ENCODE measurements around the gene KLHL15.
"Not testable (repeated sequence)": the region's sequence is repeated elsewhere in the genome, so short reads cannot be mapped to it uniquely, and the experiment has no call there.

The KLHL15 gene

GRCh38 chrX:24027086-24027485 lies at the start of gene KLHL15:
KLHL15 (minus strand) TSS chrX:24027186; CDS start chrX:24006693, 20,493 bp downstream.
- no peak for DNase-seq (ENCODE audit: low read depth in 2 of 2)

- DNase-seq (ENCODE audit: low read depth in 2 of 2), result no peak
These were observed 42.9 kb upstream of the KLHL15 start for GRCh38 chrX:24069877-24070276.

GRCh38 chrX:24063488-24063887 lies 36.5 kb upstream of the KLHL15 start:
- no peak for DNase-seq (ENCODE audit: low read depth in 2 of 2)

- no peak for DNase-seq (ENCODE audit: low read depth in 2 of 2)
These were observed 28.0 kb upstream of the KLHL15 start for GRCh38 chrX:24055043-24055356.

- peak; percentile 72 to 82 for DNase-seq (ENCODE audit: low read depth in 2 of 2)
These were observed 27.4 kb upstream of the KLHL15 start, which contains the start of gene EIF2S3 for GRCh38 chrX:24054182-24055042. EIF2S3 (plus strand) TSS chrX:24054956; CDS start chrX:24054969, 13 bp downstream.

GRCh38 chrX:24050522-24051318 lies 23.7 kb upstream of the KLHL15 start:
- DNase-seq (ENCODE audit: low read depth in 2 of 2), result not testable (repeated sequence)

- DNase-seq (ENCODE audit: low read depth in 2 of 2), result not testable (repeated sequence)
These were observed 22.7 kb upstream of the KLHL15 start for GRCh38 chrX:24049643-24050042.

- DNase-seq (ENCODE audit: low read depth in 2 of 2), result not testable (repeated sequence)
These were observed 19.1 kb upstream of the KLHL15 start for GRCh38 chrX:24046060-24046459.

- no peak for DNase-seq (ENCODE audit: low read depth in 2 of 2)
These were observed 10.7 kb upstream of the KLHL15 start for GRCh38 chrX:24037729-24038128.

GRCh38 chrX:24034485-24034884 lies 7.5 kb upstream of the KLHL15 start:
- no peak for DNase-seq (ENCODE audit: low read depth in 2 of 2)

GRCh38 chrX:24030597-24030996 lies 3.6 kb upstream of the KLHL15 start:
- no peak for DNase-seq (ENCODE audit: low read depth in 2 of 2)

- DNase-seq (ENCODE audit: low read depth in 2 of 2), result no peak
These were observed 999 bp upstream of the KLHL15 start for GRCh38 chrX:24027985-24028384.

- no peak for DNase-seq (ENCODE audit: low read depth in 2 of 2)
These were observed 554 bp downstream of the KLHL15 start for GRCh38 chrX:24026432-24026831.

- peak in 1 of 2 donors; percentile 2 for DNase-seq (ENCODE audit: low read depth in 2 of 2)
These were observed 1.1 kb downstream of the KLHL15 start for GRCh38 chrX:24025741-24026403.

GRCh38 chrX:24024819-24025740 lies 1.9 kb downstream of the KLHL15 start:
- peak; percentile 71 to 73 for DNase-seq (ENCODE audit: low read depth in 2 of 2)

GRCh38 chrX:24023972-24024669 lies 2.9 kb downstream of the KLHL15 start:
- DNase-seq (ENCODE audit: low read depth in 2 of 2), result no peak

GRCh38 chrX:24023544-24023943 lies 3.4 kb downstream of the KLHL15 start:
- DNase-seq (ENCODE audit: low read depth in 2 of 2), result no peak

GRCh38 chrX:24020306-24020876 lies 6.6 kb downstream of the KLHL15 start:
- DNase-seq (ENCODE audit: low read depth in 2 of 2), result no peak

- no peak for DNase-seq (ENCODE audit: low read depth in 2 of 2)
These were observed 7.5 kb downstream of the KLHL15 start for GRCh38 chrX:24019448-24019847.

- DNase-seq (ENCODE audit: low read depth in 2 of 2), result no peak
These were observed 8.2 kb downstream of the KLHL15 start for GRCh38 chrX:24018809-24019208.

Measured in stimulated activated CD4-positive, alpha-beta T cell treated with anti-CD3 and anti-CD28 coated beads, Interleukin-15, amount 100 ng/mL, for 48 hours (primary cell).